HepG2 (cell line): ENCODE results near the gene FGFBP2. TPM values are rescaled to one million over a fixed set of nuclear protein-coding genes. Genes with fewer than 3 reads are reported as not detected.

Experiments used
- ATAC-seq: fragments of 200-7000 bp; cut with Tn5 transposase; 3 replicates; pipeline ENCODE4 v1.9.1; 2020; ENCODE audit warnings: mild to moderate bottlenecking, moderate library complexity
- BruUV-seq: library from RNA; stranded (reverse); fragments of 400-500 nt; replicated peaks from 2 replicates; lab custom pipeline; 2021; lab: Mats Ljungman, UMichigan
- CTCF ChIA-PET: fragments of 300-600 bp; formaldehyde crosslinking; extraction: SDS; loops from one replicate; lab custom pipeline; 2021; ENCODE audit warnings: low total read pairs, inconsistent platforms, low intra/inter-chr PET ratio; lab: Yijun Ruan, JAX
- POLR2A ChIA-PET: fragments of 350-600 bp; sonication (Branson Sonifier 250); formaldehyde crosslinking; loops from one replicate; lab custom pipeline; 2020; ENCODE audit warnings: antibody characterized with exemption, inconsistent platforms; lab: Yijun Ruan, JAX
- DNase-seq: peaks from one replicate; pipeline ENCODE4 v3.0.0-alpha.2; 2015; ENCODE audit warnings: low spot score
- FAIRE-seq: peaks from 3 replicates; lab custom pipeline; 2011; peaks lifted over from hg19 to GRCh38; lab: Jason Lieb, UNC
- H2AFZ ChIP-seq: one replicate; pipeline ENCODE4 v1.6.1; 2011; ENCODE audit warnings: low read length, inconsistent platforms
- H3K27ac ChIP-seq: fragments of 300-600 bp; 3 replicates; pipeline ENCODE4 v1.8.0; 2011; ENCODE audit warnings: mixed run types, mild to moderate bottlenecking, mixed read lengths, low read length, inconsistent platforms; ENCODE audit not compliant: insufficient read depth; ENCODE audit errors: extremely low read length
- H3K27me3 ChIP-seq, 2 experiments: fragments of 200-600 bp in 1 of 2; 2 replicates in 1 of 2; 3 replicates in 1 of 2; pipeline versions ENCODE4 v1.6.0 to v1.8.0; 2011; ENCODE audit warnings: low read length in 2 of 2, mild to moderate bottlenecking in 2 of 2, moderate library complexity in 2 of 2, inconsistent platforms in 1 of 2; ENCODE audit not compliant: insufficient read depth in 2 of 2, control insufficient read depth in 1 of 2
- H3K36me3 ChIP-seq, 2 experiments: fragments of 200-600 bp in 1 of 2; replicated peaks in 1 of 2; 2 replicates in 1 of 2; 3 replicates in 1 of 2; pipeline versions ENCODE4 v1.5.1 to v1.8.0; 2011; ENCODE audit warnings: low read length in 2 of 2, inconsistent platforms in 1 of 2; ENCODE audit not compliant: insufficient read depth in 2 of 2, control insufficient read depth in 1 of 2
- H3K4me1 ChIP-seq: 2 replicates; pipeline ENCODE4 v1.5.1; 2012; ENCODE audit warnings: low read length, inconsistent platforms; ENCODE audit not compliant: insufficient read depth
- H3K4me2 ChIP-seq: 2 replicates; pipeline ENCODE4 v1.6.0; 2011; ENCODE audit warnings: low read depth, low read length, inconsistent platforms
- H3K4me3 ChIP-seq, 3 experiments: fragments of 200-600 bp in 1 of 3; sonication (generic), shearing (Covaris generic) in 1 of 3; replicated peaks in 1 of 3; 2 replicates each; pipeline ENCODE4 v1.5.1; 2011 to 2016; ENCODE audit warnings: low read length in 3 of 3, inconsistent platforms in 2 of 3, low read depth in 2 of 3, mild to moderate bottlenecking in 2 of 3, control low read depth in 1 of 3, mixed read lengths in 1 of 3; ENCODE audit not compliant: insufficient read depth in 1 of 3
- H3K79me2 ChIP-seq: one replicate; pipeline ENCODE4 v1.6.1; 2011; ENCODE audit warnings: low read length, inconsistent platforms; ENCODE audit not compliant: insufficient read depth
- H3K9ac ChIP-seq: 2 replicates; pipeline ENCODE4 v1.6.0; 2011; ENCODE audit warnings: mild to moderate bottlenecking, low read depth, low read length, inconsistent platforms; ENCODE audit not compliant: insufficient read depth
- H3K9me3 ChIP-seq: 2 replicates; pipeline ENCODE4 v1.5.1; 2012; ENCODE audit warnings: mild to moderate bottlenecking, low read length
- H4K20me1 ChIP-seq: 2 replicates; pipeline ENCODE4 v1.6.0; 2011; ENCODE audit warnings: inconsistent platforms, mild to moderate bottlenecking, low read length, moderate library complexity; ENCODE audit not compliant: insufficient read depth
- KLF13 ChIP-seq: sonication (generic); formaldehyde crosslinking; IDR thresholded peaks from 2 replicates; pipeline ENCODE4 v1.4.0; 2020; ENCODE audit warnings: mild to moderate bottlenecking, missing genetic modification reagents
- MEIS1 ChIP-seq: sonication (generic); formaldehyde crosslinking; IDR thresholded peaks from 2 replicates; pipeline ENCODE4 v1.9.0; 2021; ENCODE audit warnings: mild to moderate bottlenecking, missing genetic modification reagents, moderate library complexity, borderline replicate concordance
- ZNF574 ChIP-seq: sonication (generic); formaldehyde crosslinking; IDR thresholded peaks from 2 replicates; pipeline ENCODE4 v1.4.0; 2020; ENCODE audit warnings: missing genetic modification reagents
- ZNF746 ChIP-seq: sonication (generic); formaldehyde crosslinking; IDR thresholded peaks from 2 replicates; pipeline ENCODE4 v1.8.0; 2022; ENCODE audit warnings: mild to moderate bottlenecking, missing genetic modification reagents
- WGBS: methylation state at CpG from one replicate; pipeline ENCODE4 v1.1.6; 2017; ENCODE audit warnings: low lambda C conversion rate; 5-methylcytosine and 5-hydroxymethylcytosine counted together
- in situ Hi-C: cut with HindIII; loops from 2 replicates; pipeline ENCODE4 v1.10.0; 2017; ENCODE audit warnings: low pct_unique_long_range_greater_than_20kb; ENCODE audit not compliant: extremely low pct_ligation_motif_present
- intact Hi-C: fragments of 100-400 bp; cut with micrococcal nuclease; formaldehyde crosslinking; loops from one replicate; pipeline ENCODE4 v1.10.0; 2022; ENCODE audit not compliant: unreplicated experiment
- polyA plus RNA-seq, 8 experiments: library from polyadenylated mRNA; depleted of rRNA in 3 of 8; stranded (reverse) in 7 of 8; unstranded in 1 of 8; fragments of >200 nt; fragmentation: Illumina TruSeq in 4 of 8; extraction: Trizol in 4 of 8; gene quantifications; 2 replicates each; pipeline versions ENCODE4 v1.2.1 to v1.2.3, GENCODE V29; 2011 to 2016; ENCODE audit warnings: low read depth in 4 of 8, missing spikeins in 1 of 8, mixed read lengths in 1 of 8; ENCODE audit not compliant: insufficient read depth in 1 of 8
- total RNA-seq, 5 experiments: library from RNA; depleted of rRNA; stranded (reverse); fragments of >200 nt; fragmentation: Illumina TruSeq; extraction: Trizol; gene quantifications; 2 replicates each; pipeline ENCODE4 v1.2.3, GENCODE V29; 2016; ENCODE audit warnings: low read depth in 1 of 5

The FGFBP2 gene
- total and polyA plus RNA-seq, 2 of the 13 experiments (the other 11 are each of a cell fraction or from before 2014, with no cell fraction given), result not detected

- CTCF ChIA-PET, result no interaction called here
- in situ Hi-C loops, result no loop called here
Observed at GRCh38 chr4:15988222-15988621, 25.2 kb upstream of the FGFBP2 start.

More at GRCh38 chr4:15988222-15988621, 25.2 kb upstream of the FGFBP2 start:
- Histone ChIP-seq H3K36me3 (no peaks in the 10 kb centered on the region), H3K79me2 (no peaks in the 10 kb centered on the region), H3K27ac (no peak overlapping the region), H3K9me3 (no peaks in the 10 kb centered on the region), H3K4me2 (no peak overlapping the region), H3K4me3 (no peak overlapping the region), H3K4me1 (0 out of 2 replicates have a peak, but pooled peaks cover 6% of the 10 kb centered on the region), H2AFZ (no peak overlapping the region), H3K27me3 (no peaks in the 10 kb centered on the region), H3K9ac (no peak overlapping the region), H4K20me1 (no peaks in the 10 kb centered on the region)
- BruUV-seq, result no TSS peak
- intact Hi-C loops, result no loop called here
- WGBS, result 44% methylated on average over 1 of the region's 1 CpG
- TF ChIP-seq MEIS1 (CRISPR knock-in tag) (no peak), ZNF574 (CRISPR knock-in tag) (no peak), KLF13 (CRISPR knock-in tag) (no peak), ZNF746 (CRISPR knock-in tag) (no peak)
- no peak for ATAC-seq
- FAIRE-seq, result no peak
- no peak for DNase-seq
- POLR2A ChIA-PET, result no interaction called here
